IMR-90 (cell line): Measurements from ENCODE around the gene CARS2. TPM values are rescaled to one million over a fixed set of nuclear protein-coding genes. Genes with fewer than 3 reads are reported as not detected.

Source experiments
- ATAC-seq: fragments of 200-7000 bp; cut with Tn5 transposase; 2 replicates; pipeline ENCODE4 v1.9.1; 2020; ENCODE audit warnings: low read depth, mild to moderate bottlenecking, moderate library complexity
- BruUV-seq: library from RNA; stranded (reverse); fragments of 400-500 nt; replicated peaks from 2 replicates; lab custom pipeline; 2021; lab: Mats Ljungman, UMichigan
- CTCF ChIA-PET: fragments of 300-600 bp; formaldehyde crosslinking; extraction: SDS; loops from one replicate; lab custom pipeline; 2021; ENCODE audit warnings: antibody characterized with exemption; lab: Yijun Ruan, JAX
- POLR2A ChIA-PET: fragments of 300-600 bp; sonication (Branson Sonifier 250); formaldehyde crosslinking; loops from one replicate; lab custom pipeline; 2022; ENCODE audit warnings: antibody characterized with exemption; ENCODE audit not compliant: unreplicated experiment; lab: Charles Lee
- DNase-seq: peaks from one replicate; pipeline ENCODE4 v3.0.0; 2013
- H2AFZ ChIP-seq: replicated peaks from 2 replicates; pipeline ENCODE3; 2013; ENCODE audit warnings: low read length, mild to moderate bottlenecking; ENCODE audit not compliant: poor library complexity
- H2AK5ac ChIP-seq: 2 replicates; pipeline ENCODE4 v1.6.1; 2013; ENCODE audit warnings: low read depth, low read length, inconsistent platforms
- H2AK9ac ChIP-seq: replicated peaks from 2 replicates; pipeline ENCODE3; 2013; ENCODE audit warnings: mild to moderate bottlenecking, low read depth, low read length, moderate library complexity; ENCODE audit not compliant: poor library complexity
- H2BK120ac ChIP-seq: 2 replicates; pipeline ENCODE4 v1.6.1; 2013; ENCODE audit warnings: low read depth, low read length, inconsistent platforms
- H2BK15ac ChIP-seq: 3 replicates; pipeline ENCODE4 v1.6.1; 2013; ENCODE audit warnings: low read depth, low read length, inconsistent platforms
- H2BK20ac ChIP-seq: 2 replicates; pipeline ENCODE4 v1.6.1; 2013; ENCODE audit warnings: low read depth, mild to moderate bottlenecking, inconsistent platforms, low read length, moderate library complexity
- H2BK5ac ChIP-seq: 2 replicates; pipeline ENCODE4 v1.6.1; 2013; ENCODE audit warnings: mild to moderate bottlenecking, low read depth, low read length, inconsistent platforms; ENCODE audit not compliant: poor library complexity, severe bottlenecking
- H3K14ac ChIP-seq: replicated peaks from 2 replicates; pipeline ENCODE4 v1.6.1; 2013; ENCODE audit warnings: low read depth, low read length, inconsistent platforms
- H3K18ac ChIP-seq: 2 replicates; pipeline ENCODE4 v1.6.1; 2013; ENCODE audit warnings: low read depth, low read length, control low read depth
- H3K23ac ChIP-seq: 2 replicates; pipeline ENCODE4 v1.6.1; 2013; ENCODE audit warnings: low read depth, low read length, inconsistent platforms
- H3K27ac ChIP-seq: 2 replicates; pipeline ENCODE4 v1.5.1; 2013; ENCODE audit warnings: mild to moderate bottlenecking, control low read depth, low read length; ENCODE audit not compliant: insufficient read depth
- H3K27me3 ChIP-seq: 2 replicates; pipeline ENCODE4 v1.6.1; 2013; ENCODE audit warnings: low read length; ENCODE audit not compliant: control insufficient read depth, insufficient read depth
- H3K36me3 ChIP-seq: 2 replicates; pipeline ENCODE4 v1.6.1; 2013; ENCODE audit warnings: low read length, mixed read lengths; ENCODE audit not compliant: control insufficient read depth, insufficient read depth
- H3K4ac ChIP-seq: 2 replicates; pipeline ENCODE4 v1.6.1; 2013; ENCODE audit warnings: low read depth, low read length, inconsistent platforms
- H3K4me1 ChIP-seq: 2 replicates; pipeline ENCODE4 v1.6.1; 2013; ENCODE audit warnings: low read length, mixed read lengths; ENCODE audit not compliant: control insufficient read depth, insufficient read depth
- H3K4me2 ChIP-seq: 2 replicates; pipeline ENCODE4 v1.6.1; 2013; ENCODE audit warnings: low read depth, mild to moderate bottlenecking, control low read depth, low read length, moderate library complexity
- H3K4me3 ChIP-seq: 2 replicates; pipeline ENCODE4 v1.5.1; 2013; ENCODE audit warnings: low read depth, mild to moderate bottlenecking, control low read depth, low read length, moderate library complexity; ENCODE audit not compliant: insufficient read depth
- H3K56ac ChIP-seq: 2 replicates; pipeline ENCODE4 v1.6.1; 2013; ENCODE audit warnings: low read length, inconsistent platforms; ENCODE audit not compliant: insufficient read depth; ENCODE audit errors: extremely low read depth
- H3K79me1 ChIP-seq, 2 experiments: 2 replicates each; pipeline ENCODE4 v1.6.1; 2013; ENCODE audit warnings: low read length in 2 of 2, inconsistent platforms in 1 of 2, low read depth in 1 of 2
- H3K9ac ChIP-seq: 2 replicates; pipeline ENCODE4 v1.6.1; 2013; ENCODE audit warnings: low read depth, low read length, control low read depth
- H3K9me1 ChIP-seq: 2 replicates; pipeline ENCODE4 v1.6.1; 2013; ENCODE audit warnings: low read length, inconsistent platforms; ENCODE audit not compliant: insufficient read depth
- H3K9me3 ChIP-seq: 2 replicates; pipeline ENCODE4 v1.6.1; 2013; ENCODE audit warnings: low read length; ENCODE audit not compliant: control insufficient read depth, insufficient read depth
- H4K20me1 ChIP-seq: 2 replicates; pipeline ENCODE4 v1.6.1; 2013; ENCODE audit warnings: low read length, inconsistent platforms; ENCODE audit not compliant: insufficient read depth
- H4K5ac ChIP-seq: 2 replicates; pipeline ENCODE4 v1.6.1; 2013; ENCODE audit warnings: mild to moderate bottlenecking, low read depth, low read length, control low read depth
- H4K8ac ChIP-seq, 2 experiments: 2 replicates each; pipeline ENCODE4 v1.6.1; 2013; ENCODE audit warnings: low read depth in 2 of 2, low read length in 2 of 2, control low read depth in 1 of 2, inconsistent platforms in 1 of 2
- H4K91ac ChIP-seq: 2 replicates; pipeline ENCODE4 v1.6.1; 2013; ENCODE audit warnings: low read depth, low read length, inconsistent platforms; ENCODE audit not compliant: insufficient read depth
- BHLHE40 ChIP-seq: fragments of 150-350 bp; IDR thresholded peaks from 2 replicates; pipeline ENCODE4 v1.6.1; 2016; ENCODE audit warnings: mild to moderate bottlenecking, low read depth, low read length
- CHD1 ChIP-seq: IDR thresholded peaks from 2 replicates; pipeline ENCODE4 v1.6.1; 2012; ENCODE audit warnings: low read depth, low read length, improper control_type of control experiment
- FOS ChIP-seq: fragments of 150-350 bp; IDR thresholded peaks from 2 replicates; pipeline ENCODE4 v1.6.1; 2016; ENCODE audit warnings: low read depth, low read length
- MAZ ChIP-seq: IDR thresholded peaks from 2 replicates; pipeline ENCODE4 v1.6.1; 2012; ENCODE audit warnings: low read depth, mild to moderate bottlenecking, low read length, improper control_type of control experiment, moderate library complexity, borderline replicate concordance
- MXI1 ChIP-seq: IDR thresholded peaks from 2 replicates; pipeline ENCODE4 v1.6.1; 2012; ENCODE audit warnings: low read depth, mild to moderate bottlenecking, low read length, moderate library complexity, borderline replicate concordance
- POLR2A ChIP-seq: IDR thresholded peaks from 2 replicates; pipeline ENCODE4 v1.6.1; 2012; ENCODE audit warnings: mild to moderate bottlenecking, low read depth, low read length
- RAD21 ChIP-seq: IDR thresholded peaks from 2 replicates; pipeline ENCODE4 v1.6.1; 2012; ENCODE audit warnings: low read length, improper control_type of control experiment
- RFX5 ChIP-seq: IDR thresholded peaks from 2 replicates; pipeline ENCODE4 v1.8.0; 2012; ENCODE audit warnings: low read depth, mild to moderate bottlenecking, low read length, moderate library complexity
- SMC3 ChIP-seq: fragments of 150-350 bp; IDR thresholded peaks from 2 replicates; pipeline ENCODE4 v1.6.1; 2016; ENCODE audit warnings: low read depth, mild to moderate bottlenecking, antibody characterized with exemption, low read length, moderate library complexity
- WGBS, 2 experiments: methylation state at CpG; one replicate each; pipeline versions ENCODE4 v1.1.5 to v1.1.7; 2013; ENCODE audit warnings: missing lambda C conversion rate in 2 of 2; ENCODE audit not compliant: insufficient read length in 1 of 2; ENCODE audit errors: extremely low coverage in 2 of 2; 5-methylcytosine and 5-hydroxymethylcytosine counted together
- dilution Hi-C: fragments of 300-500 bp; cut with HindIII; formaldehyde crosslinking; loops from one replicate; pipeline ENCODE4 v1.14.3; 2018; ENCODE audit warnings: low sequenced_read_pairs; ENCODE audit not compliant: unreplicated experiment
- in situ Hi-C: fragments of 300-500 bp; cut with MboI; formaldehyde crosslinking; loops from 3 replicates; pipeline ENCODE4 v1.14.3; 2019; ENCODE audit warnings: low sequenced_read_pairs, inconsistent platforms, mixed read lengths
- intact Hi-C: fragments of 100-400 bp; cut with micrococcal nuclease; formaldehyde crosslinking; loops from 2 replicates; pipeline ENCODE4 v1.10.0; 2022
- polyA plus RNA-seq, 3 experiments: library from polyadenylated mRNA; depleted of rRNA; stranded (reverse); fragments of >200 nt; gene quantifications; 2 replicates each; pipeline ENCODE4 v1.2.3, GENCODE V29; 2012; ENCODE audit warnings: low replicate concordance in 1 of 3
- total RNA-seq: library from RNA; depleted of rRNA; stranded (reverse); fragments of >200 nt; gene quantifications from 2 replicates; pipeline ENCODE4 v1.2.3, GENCODE V29; 2012

Gene CARS2
- total and polyA plus RNA-seq, 2 of the 4 experiments (the other 2 are of a cell fraction) = 76.2 to 76.4 TPM

DNA sequence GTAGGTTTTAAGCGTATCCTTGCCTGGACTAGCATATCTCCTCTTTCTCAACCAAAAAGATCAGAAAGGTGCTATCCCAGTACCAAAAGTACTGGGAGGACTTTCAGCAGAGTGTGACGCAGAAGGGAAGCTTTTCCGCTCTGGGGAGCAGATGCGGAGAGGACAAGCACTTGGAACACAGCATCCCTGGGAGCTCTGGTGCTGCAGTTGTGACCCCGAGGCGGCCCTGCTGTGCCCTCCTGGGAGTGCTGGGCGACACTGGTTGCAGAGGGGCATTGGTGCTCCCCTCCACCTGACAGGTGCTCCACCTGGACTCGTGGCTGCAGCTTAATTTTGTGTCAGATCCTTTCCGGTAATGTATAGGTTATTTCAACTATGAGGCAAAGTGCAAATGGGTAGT is 87.1 kb downstream of the CARS2 start:
- H4K8ac ChIP-seq = no peak overlapping the region
- H3K9me1 ChIP-seq = peaks cover 11% of the 10 kb centered on the region
- TF ChIP-seq RFX5 (no peak), MXI1 (no peak), CHD1 (no peak), POLR2A (no peak), MAZ (no peak), SMC3 (no peak), FOS (no peak), RAD21 (no peak), BHLHE40 (no peak)
- peak overlapping the region; percentile 30; the same call in 1 of the 2 replicates for H3K27ac ChIP-seq
- dilution Hi-C loops = no loop called here
- H2BK5ac ChIP-seq = no peak overlapping the region
- intact Hi-C loops = no loop called here
- no peak overlapping the region for H2AFZ ChIP-seq
- ChIA-PET CTCF (interaction anchor here (0.6 kb wide), 1 partner anchor 23 kb away, joined by 3 read pairs; no protein-coding TSS in a partner anchor), POLR2A (no interaction called here)
- H3K18ac ChIP-seq = no peak overlapping the region
- H2BK15ac ChIP-seq = no peak overlapping the region
- peaks cover 65% of the 10 kb centered on the region for H4K20me1 ChIP-seq
- no peak overlapping the region for H3K23ac ChIP-seq
- H2AK9ac ChIP-seq = no peak overlapping the region
- no peak overlapping the region; the same call in 1 of the 2 replicates for H4K5ac ChIP-seq
- peaks cover 11 to 77% of the 10 kb centered on the region in 2 experiments for H3K79me1 ChIP-seq
- H3K36me3 ChIP-seq = peaks cover 13% of the 10 kb centered on the region
- no CpG with 5 or more reads among the region's 9 CpGs for WGBS, 2 experiments
- no peak overlapping the region for H2BK20ac ChIP-seq
- no peak overlapping the region for H4K91ac ChIP-seq
- in situ Hi-C loops = no loop called here
- H2AK5ac ChIP-seq = no peak overlapping the region
- no peaks in the 10 kb centered on the region for H3K27me3 ChIP-seq
- ATAC-seq (no peak), DNase-seq (no peak)
- H3K9ac ChIP-seq = no peak overlapping the region
- no peak overlapping the region for H3K4me2 ChIP-seq
- H3K9me3 ChIP-seq = no peaks in the 10 kb centered on the region
- H3K4me1 ChIP-seq = peaks cover 11% of the 10 kb centered on the region
- H2BK120ac ChIP-seq = no peak overlapping the region
- no peak overlapping the region for H3K4ac ChIP-seq
- no peak overlapping the region for H3K14ac ChIP-seq
- BruUV-seq = no TSS peak
- H3K4me3 ChIP-seq = no peak overlapping the region
- H3K56ac ChIP-seq = no peak overlapping the region
